BLaER1 treated with 17β-estradiol and CSF1 and Interleukin-3, amounts not matched to agents 10 nM and 100 nM (cell line): ENCODE results near the gene SPTB.

Source experiments
- H3K27ac ChIP-seq, 11 experiments: shearing (Covaris generic); formaldehyde crosslinking; 2 replicates each; pipeline ENCODE4 v1.8.1; 2022
- H3K27me3 ChIP-seq, 11 experiments: shearing (Covaris generic); formaldehyde crosslinking; 2 replicates each; pipeline ENCODE4 v1.8.1; 2022
- H3K36me3 ChIP-seq, 11 experiments: shearing (Covaris generic); formaldehyde crosslinking; 2 replicates each; pipeline ENCODE4 v1.8.1; 2022
- H3K4me1 ChIP-seq, 10 experiments: shearing (Covaris generic); formaldehyde crosslinking; 2 replicates each; pipeline ENCODE4 v1.8.1; 2022
- H3K4me2 ChIP-seq, 11 experiments: shearing (Covaris generic); formaldehyde crosslinking; 2 replicates each; pipeline ENCODE4 v1.8.1; 2022
- H3K4me3 ChIP-seq, 10 experiments: shearing (Covaris generic); formaldehyde crosslinking; 2 replicates each; pipeline ENCODE4 v1.8.1; 2022
- H3K9ac ChIP-seq, 11 experiments: shearing (Covaris generic); formaldehyde crosslinking; 2 replicates each; pipeline ENCODE4 v1.8.1; 2022
- H3K9me3 ChIP-seq, 11 experiments: shearing (Covaris generic); formaldehyde crosslinking; replicated peaks in 1 of 11; 2 replicates each; pipeline ENCODE4 v1.8.1; 2022
- H4K20me1 ChIP-seq, 11 experiments: shearing (Covaris generic); formaldehyde crosslinking; 2 replicates each; pipeline ENCODE4 v1.8.1; 2022
- Cebpa-rat ChIP-seq, 11 experiments: shearing (Covaris generic); IDR thresholded peaks; 2 replicates each; pipeline ENCODE4 v1.8.1; 2022

SPTB gene

GRCh38 chr14:64906022-64906421 lies 26.3 kb upstream of the SPTB start:
- Histone ChIP-seq H3K4me2 (peak overlapping the region in 10 of 11 experiments; percentile 8 to 45 (median 22); a peak in 12 of 22 replicates), H3K4me1 (peaks cover 0 to 7% (median 6%) of the 10 kb centered on the region in 10 experiments; a peak in 12 of 20 replicates), H3K27ac (no peak overlapping the region), H3K9me3 (no peaks in the 10 kb centered on the region), H3K9ac (no peak overlapping the region), H3K36me3 (no peaks in the 10 kb centered on the region), H3K27me3 (no peaks in the 10 kb centered on the region), H3K4me3 (no peak overlapping the region), H4K20me1 (no peaks in the 10 kb centered on the region)
- no peak for TF ChIP-seq Cebpa-rat (IDR thresholded peaks at IDR 0.05)

GRCh38 chr14:64899958-64900357 lies 20.3 kb upstream of the SPTB start:
- no peaks in the 10 kb centered on the region for H4K20me1 ChIP-seq
- TF ChIP-seq Cebpa-rat (IDR thresholded peaks at IDR 0.05) = no peak
- no peak overlapping the region for H3K4me2 ChIP-seq
- H3K9me3 ChIP-seq = no peaks in the 10 kb centered on the region
- no peak overlapping the region for H3K27ac ChIP-seq
- no peak overlapping the region for H3K4me3 ChIP-seq
- no peaks in the 10 kb centered on the region for H3K36me3 ChIP-seq
- no peak overlapping the region for H3K9ac ChIP-seq
- no peaks in the 10 kb centered on the region for H3K4me1 ChIP-seq
- no peaks in the 10 kb centered on the region for H3K27me3 ChIP-seq

- Histone ChIP-seq H4K20me1 (no peaks in the 10 kb centered on the region), H3K4me3 (no peak overlapping the region), H3K9ac (no peak overlapping the region), H3K27ac (no peak overlapping the region), H3K36me3 (no peaks in the 10 kb centered on the region), H3K27me3 (no peaks in the 10 kb centered on the region), H3K4me1 (no peaks in the 10 kb centered on the region), H3K9me3 (no peaks in the 10 kb centered on the region), H3K4me2 (no peak overlapping the region)
- TF ChIP-seq Cebpa-rat (IDR thresholded peaks at IDR 0.05) = no peak
Measured at GRCh38 chr14:64891839-64892375, 12.2 kb upstream of the SPTB start.

GRCh38 chr14:64891173-64891838 lies 11.6 kb upstream of the SPTB start:
- no peak for TF ChIP-seq Cebpa-rat (IDR thresholded peaks at IDR 0.05)
- H3K4me1 ChIP-seq = no peaks in the 10 kb centered on the region
- no peaks in the 10 kb centered on the region for H3K9me3 ChIP-seq
- no peak overlapping the region for H3K4me2 ChIP-seq
- no peak overlapping the region for H3K27ac ChIP-seq
- H4K20me1 ChIP-seq = no peaks in the 10 kb centered on the region
- H3K36me3 ChIP-seq = no peaks in the 10 kb centered on the region
- no peak overlapping the region for H3K9ac ChIP-seq
- H3K27me3 ChIP-seq = no peaks in the 10 kb centered on the region
- H3K4me3 ChIP-seq = no peak overlapping the region

GRCh38 chr14:64889352-64889751 lies 9.6 kb upstream of the SPTB start:
- Histone ChIP-seq H3K4me2 (no peak overlapping the region), H3K9ac (no peak overlapping the region), H3K36me3 (no peaks in the 10 kb centered on the region), H3K27ac (no peak overlapping the region), H3K9me3 (no peaks in the 10 kb centered on the region), H3K4me3 (no peak overlapping the region), H3K4me1 (no peaks in the 10 kb centered on the region), H3K27me3 (no peaks in the 10 kb centered on the region), H4K20me1 (no peaks in the 10 kb centered on the region)
- no peak for TF ChIP-seq Cebpa-rat (IDR thresholded peaks at IDR 0.05)

- H3K4me3 ChIP-seq = no peak overlapping the region
- no peaks in the 10 kb centered on the region for H3K36me3 ChIP-seq
- H3K9ac ChIP-seq = no peak overlapping the region
- H3K4me1 ChIP-seq = peaks cover 0 to 4% (median 2%) of the 10 kb centered on the region in 10 experiments; a peak in 4 of 20 replicates
- H3K27ac ChIP-seq = no peak overlapping the region
- H3K4me2 ChIP-seq = no peak overlapping the region
- H4K20me1 ChIP-seq = no peaks in the 10 kb centered on the region
- TF ChIP-seq Cebpa-rat (IDR thresholded peaks at IDR 0.05) = no peak
- H3K9me3 ChIP-seq = no peaks in the 10 kb centered on the region
- H3K27me3 ChIP-seq = peaks cover 13 to 21% (median 16%) of the 10 kb centered on the region in 11 experiments
Measured at GRCh38 chr14:64885559-64885958, 5.9 kb upstream of the SPTB start.

GRCh38 chr14:64880221-64881121 lies 764 bp upstream of the SPTB start:
- Histone ChIP-seq H3K27me3 (peaks cover 44 to 60% (median 50%) of the 10 kb centered on the region in 11 experiments), H4K20me1 (peaks cover 0 to 8% (median 0%) of the 10 kb centered on the region in 11 experiments; a peak in 3 of 22 replicates), H3K4me1 (peaks cover 0 to 11% (median 8%) of the 10 kb centered on the region in 10 experiments; a peak in 8 of 20 replicates), H3K36me3 (no peaks in the 10 kb centered on the region), H3K9me3 (no peaks in the 10 kb centered on the region), H3K4me3 (peak overlapping the region; percentile 58 to 77 (median 67)), H3K27ac (no peak overlapping the region), H3K9ac (peak overlapping the region in 10 of 11 experiments; percentile 20 to 72 (median 60); a peak in 19 of 22 replicates), H3K4me2 (peak overlapping the region; percentile 91 to 97 (median 96))
- no peak for TF ChIP-seq Cebpa-rat (IDR thresholded peaks at IDR 0.05)

- peaks cover 44 to 60% (median 50%) of the 10 kb centered on the region in 11 experiments for H3K27me3 ChIP-seq
- H3K4me2 ChIP-seq = peak overlapping the region; percentile 91 to 97 (median 96)
- H3K4me1 ChIP-seq = peaks cover 0 to 11% (median 8%) of the 10 kb centered on the region in 10 experiments; a peak in 8 of 20 replicates
- TF ChIP-seq Cebpa-rat (IDR thresholded peaks at IDR 0.05) = no peak
- H3K9ac ChIP-seq = peak overlapping the region in 8 of 11 experiments; percentile 20 to 72 (median 60); a peak in 12 of 22 replicates
- H3K9me3 ChIP-seq = no peaks in the 10 kb centered on the region
- no peaks in the 10 kb centered on the region for H3K36me3 ChIP-seq
- H4K20me1 ChIP-seq = peaks cover 0 to 8% (median 0%) of the 10 kb centered on the region in 11 experiments; a peak in 3 of 22 replicates
- H3K27ac ChIP-seq = no peak overlapping the region
- H3K4me3 ChIP-seq = peak overlapping the region; percentile 58 to 77 (median 67)
Measured at GRCh38 chr14:64878837-64879634, 671 bp downstream of the SPTB start.
